HCT116 (cell line): ENCODE measurements around the gene NLN.

Source experiments
- ATF3 ChIP-seq: IDR thresholded peaks from 2 replicates; pipeline ENCODE4 v1.6.1; 2012
- CEBPB ChIP-seq: IDR thresholded peaks from 2 replicates; pipeline ENCODE4 v1.6.1; 2012; ENCODE audit warnings: low read depth
- CTCF ChIP-seq, 3 experiments: fragments of 200-600 bp in 1 of 3; sonication (generic) in 1 of 3; IDR thresholded peaks in 2 of 3; conservative IDR thresholded peaks in 1 of 3; 2 replicates each; pipeline ENCODE4 v1.5.1; 2012 to 2017; ENCODE audit warnings: low read depth in 2 of 3, low read length in 2 of 3, antibody characterized with exemption in 1 of 3, borderline replicate concordance in 1 of 3, control low read depth in 1 of 3, mild to moderate bottlenecking in 1 of 3, mixed read lengths in 1 of 3, mixed run types in 1 of 3, moderate library complexity in 1 of 3; ENCODE audit not compliant: insufficient read depth in 1 of 3
- JUND ChIP-seq: IDR thresholded peaks from 2 replicates; pipeline ENCODE4 v1.6.1; 2012
- POLR2A ChIP-seq: IDR thresholded peaks from 2 replicates; pipeline ENCODE4 v1.7.0; 2011; ENCODE audit warnings: borderline replicate concordance; ENCODE audit not compliant: insufficient read depth, insufficient read length; ENCODE audit errors: extremely low read depth
- TCF7L2 ChIP-seq: IDR thresholded peaks from 2 replicates; pipeline ENCODE4 v1.7.0; 2011; ENCODE audit warnings: borderline replicate concordance, inconsistent platforms; ENCODE audit not compliant: insufficient read depth, insufficient read length; ENCODE audit errors: extremely low read depth

- TF ChIP-seq ATF3 (no peak), POLR2A (no peak), CEBPB (no peak), CTCF (IDR thresholded peaks at IDR 0.05 in 2 of 3, conservative IDR thresholded peaks at IDR 0.05 in 1 of 3; ENCODE audit: borderline replicate concordance in 1 of 3, insufficient read depth in 1 of 3, low read depth in 2 of 3, low read length in 2 of 3) (no peak), TCF7L2 (no peak), JUND (no peak)
Observed at GRCh38 chr5:65808251-65808741, 86.3 kb downstream of the NLN start.
